GM12892 (cell line): ENCODE measurements around the gene IMMP2L.

Experiments
- DNase-seq: peaks from one replicate; pipeline ENCODE4 v3.0.0; 2011; ENCODE audit not compliant: insufficient read length
- FAIRE-seq: peaks from 2 replicates; lab custom pipeline; 2011; peaks lifted over from hg19 to GRCh38; lab: Jason Lieb, UNC
- POLR2A ChIP-seq: IDR thresholded peaks from 2 replicates; pipeline ENCODE4 v1.6.1; 2011; ENCODE audit warnings: low read depth, low read length, control low read depth
- POLR2AphosphoS5 ChIP-seq: IDR thresholded peaks from 2 replicates; pipeline ENCODE4 v1.6.1; 2011; ENCODE audit warnings: low read depth, low read length, control low read depth
- TAF1 ChIP-seq: IDR thresholded peaks from 2 replicates; pipeline ENCODE4 v1.6.1; 2011; ENCODE audit warnings: low read depth, mild to moderate bottlenecking, control low read depth, low read length, borderline replicate concordance

Gene IMMP2L

DNA sequence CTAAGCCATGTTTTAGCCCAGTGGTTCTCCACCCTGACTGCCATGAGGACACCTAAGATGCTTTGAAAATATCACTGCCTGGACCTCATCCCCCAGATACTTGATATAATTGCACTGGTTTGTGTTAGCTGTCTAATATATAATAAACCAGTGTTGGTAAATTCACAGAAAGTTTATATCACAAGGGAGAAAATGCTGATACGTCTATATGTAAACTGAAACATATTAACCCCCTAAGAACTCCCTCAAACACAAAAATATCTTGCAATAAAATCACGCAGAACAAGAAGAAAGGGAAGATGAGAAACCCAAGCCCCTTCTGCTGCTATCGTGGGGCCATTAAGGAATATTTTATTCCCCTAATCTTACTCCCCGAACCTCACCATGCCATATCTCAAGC lies 8.2 kb downstream of the IMMP2L start:
- DNase-seq (no peak), FAIRE-seq (no peak)
- TF ChIP-seq TAF1 (no peak), POLR2A (no peak), POLR2AphosphoS5 (no peak)

- TF ChIP-seq POLR2AphosphoS5 = no peak
- no peak for TF ChIP-seq POLR2A
- TF ChIP-seq TAF1 = no peak
- no peak for FAIRE-seq
- no peak for DNase-seq
Measured at GRCh38 chr7:111541067-111541466, 21.2 kb downstream of the IMMP2L start.

- DNase-seq (no peak), FAIRE-seq (no peak)
- no peak for TF ChIP-seq TAF1
Measured at GRCh38 chr7:111540199-111540815, 22.0 kb downstream of the IMMP2L start.

GRCh38 chr7:111537134-111537533 lies 25.2 kb downstream of the IMMP2L start:
- no peak for DNase-seq
- TF ChIP-seq POLR2AphosphoS5 = no peak
- no peak for TF ChIP-seq TAF1
- no peak for TF ChIP-seq POLR2A
- FAIRE-seq = no peak

DNA sequence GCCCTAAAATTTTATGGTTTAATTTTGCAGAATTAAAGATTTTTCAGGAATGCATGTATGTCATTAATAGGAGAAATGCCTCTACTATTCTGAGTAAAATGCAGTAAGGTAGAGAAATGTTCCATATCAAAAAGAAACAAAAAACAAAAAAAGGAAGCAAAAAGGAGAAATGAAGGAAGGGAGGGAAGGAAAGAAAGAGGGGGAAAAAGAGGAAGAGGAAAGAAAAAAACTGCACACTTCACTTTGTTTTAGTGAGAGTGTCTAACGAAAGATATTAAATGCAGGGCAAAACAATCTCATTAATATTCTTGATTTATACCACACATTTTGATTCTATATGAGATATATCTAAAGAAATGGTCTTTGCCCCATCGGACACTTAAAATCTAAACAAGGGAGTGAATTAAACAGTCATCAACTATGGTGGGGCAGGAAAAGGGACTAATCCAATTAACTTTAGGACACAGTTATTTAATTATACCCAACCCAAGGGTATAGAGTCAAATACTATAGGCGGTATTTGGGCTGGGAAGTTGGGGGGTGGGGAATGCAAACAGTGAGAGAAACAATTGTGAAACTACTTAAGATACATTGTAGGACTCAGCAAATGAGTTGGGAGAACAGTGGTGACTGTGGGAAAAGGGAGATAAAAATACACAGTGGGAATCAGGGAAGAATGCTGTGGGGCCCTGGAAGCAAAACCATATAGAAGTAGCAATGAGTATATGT lies 27.0 kb downstream of the IMMP2L start:
- DNase-seq (no peak), FAIRE-seq (no peak)
- TF ChIP-seq TAF1 = no peak
- no peak for TF ChIP-seq POLR2AphosphoS5
- TF ChIP-seq POLR2A = no peak

- TF ChIP-seq POLR2AphosphoS5 (no peak), TAF1 (no peak), POLR2A (no peak)
- DNase-seq (no peak), FAIRE-seq (no peak)
Measured at GRCh38 chr7:111532625-111533024, 29.7 kb downstream of the IMMP2L start.

- FAIRE-seq (no peak), DNase-seq (no peak)
- TF ChIP-seq POLR2A (no peak), POLR2AphosphoS5 (no peak), TAF1 (no peak)
Measured at GRCh38 chr7:111531993-111532392, 30.3 kb downstream of the IMMP2L start.

GRCh38 chr7:111530356-111530668 lies 32.0 kb downstream of the IMMP2L start:
- DNase-seq (no peak), FAIRE-seq (no peak)
- no peak for TF ChIP-seq POLR2A
- no peak for TF ChIP-seq TAF1
- TF ChIP-seq POLR2AphosphoS5 = no peak

DNA sequence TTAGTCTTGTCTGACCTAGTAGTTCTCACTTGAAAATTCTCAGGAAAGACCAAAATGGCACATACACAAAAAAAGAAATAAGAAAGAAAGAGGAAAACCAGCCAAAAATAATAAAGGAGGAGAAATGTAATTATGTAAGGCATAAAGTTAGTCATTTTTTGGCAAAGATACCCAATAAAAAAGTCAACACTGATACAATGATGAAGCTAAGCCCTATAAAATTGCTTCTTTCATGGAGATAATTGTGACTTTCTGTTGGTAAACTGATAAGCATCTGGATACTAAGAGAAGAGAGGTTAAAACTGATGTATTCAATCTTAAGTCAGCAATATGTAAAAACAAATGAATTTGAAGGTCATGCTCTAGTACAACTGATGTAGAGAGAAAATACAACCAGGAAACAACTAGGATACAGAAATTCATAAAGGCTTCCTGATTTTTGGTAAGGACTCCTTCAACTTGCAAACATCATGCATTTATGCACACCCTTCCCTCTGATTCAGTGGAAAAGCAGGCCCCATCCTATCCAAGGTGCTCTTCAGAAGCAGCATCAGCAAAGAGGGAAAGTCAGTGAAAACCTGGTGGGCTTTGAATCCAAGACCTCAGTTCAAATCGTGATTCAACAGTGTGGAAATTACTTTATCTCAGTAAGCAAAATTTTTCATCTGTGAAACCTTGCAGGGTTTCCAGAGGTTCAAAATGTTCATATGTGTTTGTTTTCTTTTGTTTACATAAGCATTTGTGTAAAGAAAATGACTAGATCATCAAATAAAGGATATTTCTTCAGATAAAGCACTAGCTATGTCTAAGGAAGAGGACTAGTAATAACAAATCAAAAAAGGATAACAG lies 32.6 kb downstream of the IMMP2L start:
- TF ChIP-seq TAF1 (no peak), POLR2A (no peak), POLR2AphosphoS5 (no peak)
- no peak for DNase-seq
- FAIRE-seq = no peak

DNA sequence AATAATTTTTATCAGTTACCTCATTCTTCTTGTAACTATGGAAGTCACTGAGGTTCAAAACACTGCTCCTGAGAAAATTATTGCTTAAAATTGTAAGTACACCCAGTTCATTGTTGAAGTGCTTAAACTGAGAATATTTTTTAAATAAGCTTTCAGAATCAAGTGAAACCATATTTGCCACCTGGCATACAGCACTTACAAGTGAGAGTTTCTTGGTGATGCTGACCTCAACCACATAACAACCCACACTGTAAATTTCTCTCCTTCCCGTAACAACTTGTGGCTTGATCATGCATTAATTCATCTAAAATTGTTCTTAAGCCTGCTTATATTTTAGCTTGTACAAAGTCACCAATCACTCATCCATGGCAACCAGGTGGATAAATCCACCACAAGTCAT lies 34.0 kb downstream of the IMMP2L start:
- no peak for FAIRE-seq
- DNase-seq = no peak
- TF ChIP-seq POLR2A = peak; percentile 72
- no peak for TF ChIP-seq TAF1
- TF ChIP-seq POLR2AphosphoS5 = peak; percentile 72

DNA sequence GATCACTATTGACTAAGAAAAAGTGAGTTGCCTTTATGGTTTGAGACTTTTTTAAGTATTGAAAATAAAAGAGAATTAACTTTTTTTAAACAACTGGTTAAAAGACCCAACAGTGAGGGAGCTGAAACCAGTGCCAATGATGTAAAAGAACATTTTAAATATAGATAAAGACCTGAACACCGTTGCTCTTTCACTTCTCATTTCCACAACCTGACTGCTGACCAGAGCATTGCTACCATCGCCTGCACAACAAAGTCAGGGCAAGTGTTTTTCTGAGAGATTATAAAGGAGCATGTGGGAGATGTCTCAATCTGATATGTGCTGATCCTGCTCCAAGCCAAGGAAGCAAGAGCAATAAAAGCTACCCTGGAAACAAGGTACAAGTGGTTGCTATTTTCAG lies 34.7 kb downstream of the IMMP2L start:
- peak; percentile 46 for FAIRE-seq
- TF ChIP-seq POLR2A = no peak
- no peak for TF ChIP-seq POLR2AphosphoS5
- TF ChIP-seq TAF1 = no peak
- no peak for DNase-seq
